ENCODE results near the gene TCTA. TPM values are rescaled to one million over a fixed set of nuclear protein-coding genes. Genes with fewer than 3 reads are reported as not detected.
"Not testable (repeated sequence)": the region's sequence is repeated elsewhere in the genome, so short reads cannot be mapped to it uniquely, and the experiment has no call there.

TCTA gene
- 10 to 100 TPM; 20.0 to 21.8 (median 20.1) TPM for total RNA-seq

GRCh38 chr3:49411968-49412631 is at the start of gene TCTA, which contains the start of gene RHOA:
Gene TCTA (plus strand): TSS chr3:49412423. CDS start chr3:49412427, 4 bp downstream.
Gene RHOA (minus strand): TSS chr3:49411976. CDS start chr3:49375589, 36,387 bp downstream.
- Mint-ChIP-seq H3K4me3 (peak within 1 kb of the TSS; percentile 95), H3K36me3 (ENCODE audit: insufficient read depth) (peaks cover 12% of the 10 kb centered on the region), H3K4me1 (ENCODE audit: low read depth) (peaks cover 70% of the 10 kb centered on the region), H3K9me3 (no peaks in the 10 kb centered on the region), H3K27me3 (ENCODE audit: low read depth) (no peaks in the 10 kb centered on the region)
- DNase-seq = peak; percentile 99
- peak; percentile 89 to 90 for ATAC-seq

GRCh38 chr3:49362561-49362960 is 49.7 kb upstream of the TCTA start:
- H3K4me1 Mint-ChIP-seq (ENCODE audit: low read depth) = peaks cover 10% of the 10 kb centered on the region
- no peaks in the 10 kb centered on the region for H3K27me3 Mint-ChIP-seq (ENCODE audit: low read depth)
- no peak overlapping the region for H3K4me3 Mint-ChIP-seq
- H3K9me3 Mint-ChIP-seq = no peaks in the 10 kb centered on the region
- DNase-seq (no peak), ATAC-seq (no peak)
- H3K36me3 Mint-ChIP-seq (ENCODE audit: insufficient read depth) = peaks cover 26% of the 10 kb centered on the region

- no peaks in the 10 kb centered on the region for H3K9me3 Mint-ChIP-seq
- H3K4me3 Mint-ChIP-seq = no peak overlapping the region
- H3K4me1 Mint-ChIP-seq (ENCODE audit: low read depth) = peaks cover 19% of the 10 kb centered on the region
- peaks cover 40% of the 10 kb centered on the region for H3K36me3 Mint-ChIP-seq (ENCODE audit: insufficient read depth)
- DNase-seq (no peak), ATAC-seq (no peak)
- H3K27me3 Mint-ChIP-seq (ENCODE audit: low read depth) = no peaks in the 10 kb centered on the region
Observed at GRCh38 chr3:49370585-49371290, 41.5 kb upstream of the TCTA start.

GRCh38 chr3:49371946-49372345 is 40.3 kb upstream of the TCTA start:
- H3K36me3 Mint-ChIP-seq (ENCODE audit: insufficient read depth) = peaks cover 33% of the 10 kb centered on the region
- ATAC-seq = no peak
- H3K27me3 Mint-ChIP-seq (ENCODE audit: low read depth) = no peaks in the 10 kb centered on the region
- no peaks in the 10 kb centered on the region for H3K9me3 Mint-ChIP-seq
- H3K4me3 Mint-ChIP-seq = no peak overlapping the region
- DNase-seq = no peak
- H3K4me1 Mint-ChIP-seq (ENCODE audit: low read depth) = peaks cover 20% of the 10 kb centered on the region

- Mint-ChIP-seq H3K9me3 (no peaks in the 10 kb centered on the region), H3K4me3 (no peak overlapping the region), H3K4me1 (ENCODE audit: low read depth) (peaks cover 41% of the 10 kb centered on the region), H3K36me3 (ENCODE audit: insufficient read depth) (peaks cover 18% of the 10 kb centered on the region), H3K27me3 (ENCODE audit: low read depth) (no peaks in the 10 kb centered on the region)
- DNase-seq (peak; percentile 56), ATAC-seq (peak; percentile 90 to 93)
Observed at GRCh38 chr3:49377483-49377882, 34.7 kb upstream of the TCTA start.

- no peak overlapping the region for H3K4me3 Mint-ChIP-seq
- DNase-seq (no peak), ATAC-seq (no peak)
- no peaks in the 10 kb centered on the region for H3K27me3 Mint-ChIP-seq (ENCODE audit: low read depth)
- H3K36me3 Mint-ChIP-seq (ENCODE audit: insufficient read depth) = peaks cover 12% of the 10 kb centered on the region
- H3K9me3 Mint-ChIP-seq = no peaks in the 10 kb centered on the region
- H3K4me1 Mint-ChIP-seq (ENCODE audit: low read depth) = peaks cover 42% of the 10 kb centered on the region
Observed at GRCh38 chr3:49378249-49378895, 33.9 kb upstream of the TCTA start.

- peaks cover 60% of the 10 kb centered on the region for H3K4me1 Mint-ChIP-seq (ENCODE audit: low read depth)
- H3K4me3 Mint-ChIP-seq = no peak overlapping the region
- H3K27me3 Mint-ChIP-seq (ENCODE audit: low read depth) = no peaks in the 10 kb centered on the region
- peaks cover 10% of the 10 kb centered on the region for H3K36me3 Mint-ChIP-seq (ENCODE audit: insufficient read depth)
- ATAC-seq (no peak), DNase-seq (no peak)
- H3K9me3 Mint-ChIP-seq = no peaks in the 10 kb centered on the region
Observed at GRCh38 chr3:49383387-49383786, 28.8 kb upstream of the TCTA start.

GRCh38 chr3:49385617-49386016 is 26.6 kb upstream of the TCTA start:
- Mint-ChIP-seq H3K4me1 (ENCODE audit: low read depth) (peaks cover 57% of the 10 kb centered on the region), H3K9me3 (no peaks in the 10 kb centered on the region), H3K36me3 (ENCODE audit: insufficient read depth) (peaks cover 12% of the 10 kb centered on the region), H3K4me3 (no peak overlapping the region), H3K27me3 (ENCODE audit: low read depth) (no peaks in the 10 kb centered on the region)
- no peak for DNase-seq
- ATAC-seq = no peak

- no peak for DNase-seq
- Mint-ChIP-seq H3K4me3 (no peak overlapping the region), H3K4me1 (ENCODE audit: low read depth) (peaks cover 57% of the 10 kb centered on the region), H3K36me3 (ENCODE audit: insufficient read depth) (peaks cover 12% of the 10 kb centered on the region), H3K27me3 (ENCODE audit: low read depth) (no peaks in the 10 kb centered on the region), H3K9me3 (no peaks in the 10 kb centered on the region)
- ATAC-seq = no peak
Observed at GRCh38 chr3:49386056-49386756, 26.0 kb upstream of the TCTA start.

GRCh38 chr3:49387721-49388120 is 24.5 kb upstream of the TCTA start:
- H3K4me1 Mint-ChIP-seq (ENCODE audit: low read depth) = peaks cover 55% of the 10 kb centered on the region
- H3K27me3 Mint-ChIP-seq (ENCODE audit: low read depth) = no peaks in the 10 kb centered on the region

GRCh38 chr3:49388289-49388820 is 23.9 kb upstream of the TCTA start:
- Mint-ChIP-seq H3K4me1 (ENCODE audit: low read depth) (peaks cover 55% of the 10 kb centered on the region), H3K9me3 (no peaks in the 10 kb centered on the region), H3K36me3 (ENCODE audit: insufficient read depth) (peaks cover 14% of the 10 kb centered on the region), H3K27me3 (ENCODE audit: low read depth) (no peaks in the 10 kb centered on the region), H3K4me3 (no peak overlapping the region)
- ATAC-seq = no peak
- no peak for DNase-seq

More at GRCh38 chr3:49387721-49388120, 24.5 kb upstream of the TCTA start:
- peak; percentile 40 to 70 for ATAC-seq
- H3K36me3 Mint-ChIP-seq (ENCODE audit: insufficient read depth) = peaks cover 12% of the 10 kb centered on the region
- no peak for DNase-seq
- no peaks in the 10 kb centered on the region for H3K9me3 Mint-ChIP-seq
- H3K4me3 Mint-ChIP-seq = no peak overlapping the region

GRCh38 chr3:49389297-49389696 is 22.9 kb upstream of the TCTA start:
- ATAC-seq (no peak), DNase-seq (no peak)
- Mint-ChIP-seq H3K4me3 (no peak overlapping the region), H3K27me3 (ENCODE audit: low read depth) (no peaks in the 10 kb centered on the region), H3K4me1 (ENCODE audit: low read depth) (peaks cover 50% of the 10 kb centered on the region), H3K9me3 (no peaks in the 10 kb centered on the region), H3K36me3 (ENCODE audit: insufficient read depth) (peaks cover 12% of the 10 kb centered on the region)

GRCh38 chr3:49391310-49391709 is 20.9 kb upstream of the TCTA start:
- H3K4me3 Mint-ChIP-seq; H3K9me3 Mint-ChIP-seq; DNase-seq; ATAC-seq; H3K27me3 Mint-ChIP-seq (ENCODE audit: low read depth): not testable (repeated sequence)
- H3K36me3 Mint-ChIP-seq (ENCODE audit: insufficient read depth) = peaks cover 19% of the 10 kb centered on the region
- H3K4me1 Mint-ChIP-seq (ENCODE audit: low read depth) = peaks cover 52% of the 10 kb centered on the region

- peaks cover 31% of the 10 kb centered on the region for H3K36me3 Mint-ChIP-seq (ENCODE audit: insufficient read depth)
- ATAC-seq = peak in 1 of 2 donors; percentile 51
Observed at GRCh38 chr3:49397470-49397869, 14.8 kb upstream of the TCTA start.

More at GRCh38 chr3:49397470-49397869, 14.8 kb upstream of the TCTA start:
- H3K4me1 Mint-ChIP-seq (ENCODE audit: low read depth) = peaks cover 68% of the 10 kb centered on the region
- no peaks in the 10 kb centered on the region for H3K9me3 Mint-ChIP-seq
- no peaks in the 10 kb centered on the region for H3K27me3 Mint-ChIP-seq (ENCODE audit: low read depth)
- no peak for DNase-seq
- H3K4me3 Mint-ChIP-seq = peak overlapping the region; percentile 4

All from activated T-cell treated with anti-CD3 and anti-CD28 coated beads, Interleukin-2, amount 50 U/mL, for 4 hours (primary cell).